ENCODE data around the gene FGF21.

FGF21 gene

DNA sequence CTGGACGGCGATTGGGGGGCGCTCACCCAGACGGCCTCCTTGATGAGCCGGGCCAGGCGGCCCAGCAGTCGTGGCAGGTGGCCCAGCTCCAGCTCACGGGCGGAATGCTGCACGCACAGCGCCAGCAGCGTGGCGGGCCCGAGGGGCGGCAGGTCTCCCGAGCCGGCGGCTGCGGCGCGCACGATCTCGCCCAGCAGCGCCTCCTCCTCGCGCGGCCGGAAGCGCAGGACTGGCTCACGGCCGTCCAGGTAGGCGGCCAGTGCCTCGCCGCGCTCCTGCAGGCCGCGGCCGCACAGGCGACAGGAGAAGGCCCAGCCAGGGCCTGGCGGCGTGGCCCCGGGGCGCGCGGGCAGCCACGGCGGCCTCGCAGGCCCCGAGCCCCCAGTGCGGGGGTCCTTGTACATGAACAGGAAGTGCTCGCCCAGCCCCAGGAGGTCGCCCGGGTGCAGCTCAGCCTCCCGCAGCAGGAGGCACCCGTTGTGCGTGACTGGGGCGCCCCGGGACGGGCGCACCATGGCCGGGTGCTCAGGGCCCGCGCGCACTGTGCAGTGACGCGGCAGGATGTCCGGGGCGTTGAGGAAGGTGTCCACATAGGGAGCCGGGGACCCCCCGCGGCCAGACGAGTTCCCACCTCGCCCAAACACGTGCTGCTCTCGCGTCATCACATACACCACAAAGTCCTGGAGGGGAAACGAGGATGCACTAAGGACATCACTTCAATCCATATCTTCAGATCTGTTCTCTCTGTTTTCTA lies 26.2 kb upstream of the FGF21 start:
- no peak for DNase-seq (ENCODE audit: low read depth in 2 of 2)

DNA sequence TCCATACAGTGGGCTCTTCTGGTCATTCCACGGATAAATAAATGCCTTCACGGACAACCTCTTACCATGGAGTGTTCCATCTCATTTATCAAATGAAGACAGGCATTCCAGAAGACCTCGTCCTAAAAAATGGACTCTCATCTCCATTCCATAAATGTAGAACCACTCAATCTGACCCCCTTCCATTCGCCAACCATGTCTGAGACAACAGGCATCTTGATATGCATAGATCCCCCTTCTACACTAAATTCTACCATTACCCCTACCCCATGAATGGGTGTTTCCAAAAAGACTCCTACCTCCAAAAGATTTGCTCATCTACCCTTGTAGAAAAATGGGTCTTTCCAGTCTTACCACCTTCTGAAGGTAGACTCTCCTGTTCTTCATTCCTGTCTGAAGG lies 23.9 kb upstream of the FGF21 start:
- DNase-seq (ENCODE audit: low read depth in 2 of 2): no peak

DNA sequence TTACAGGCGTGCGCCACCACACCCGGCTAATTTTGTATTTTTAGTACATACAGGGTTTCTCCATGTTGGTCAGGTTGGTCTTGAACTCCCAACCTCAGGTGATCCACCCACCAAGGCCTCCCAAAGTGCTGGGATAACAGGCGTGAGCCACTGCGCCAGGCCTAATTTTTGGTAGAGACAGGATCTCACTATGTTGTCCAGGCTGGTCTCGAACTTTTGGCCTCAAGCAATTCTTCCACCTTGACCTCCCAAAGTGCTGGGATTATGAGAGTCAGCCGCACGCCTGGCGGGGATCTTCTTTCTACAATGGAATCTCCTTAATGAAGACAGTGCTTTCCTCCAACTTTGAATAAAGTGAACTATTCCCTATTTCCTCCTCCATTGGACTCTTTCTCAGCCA lies 20.7 kb upstream of the FGF21 start:
- no peak for DNase-seq (ENCODE audit: low read depth in 2 of 2)

DNA sequence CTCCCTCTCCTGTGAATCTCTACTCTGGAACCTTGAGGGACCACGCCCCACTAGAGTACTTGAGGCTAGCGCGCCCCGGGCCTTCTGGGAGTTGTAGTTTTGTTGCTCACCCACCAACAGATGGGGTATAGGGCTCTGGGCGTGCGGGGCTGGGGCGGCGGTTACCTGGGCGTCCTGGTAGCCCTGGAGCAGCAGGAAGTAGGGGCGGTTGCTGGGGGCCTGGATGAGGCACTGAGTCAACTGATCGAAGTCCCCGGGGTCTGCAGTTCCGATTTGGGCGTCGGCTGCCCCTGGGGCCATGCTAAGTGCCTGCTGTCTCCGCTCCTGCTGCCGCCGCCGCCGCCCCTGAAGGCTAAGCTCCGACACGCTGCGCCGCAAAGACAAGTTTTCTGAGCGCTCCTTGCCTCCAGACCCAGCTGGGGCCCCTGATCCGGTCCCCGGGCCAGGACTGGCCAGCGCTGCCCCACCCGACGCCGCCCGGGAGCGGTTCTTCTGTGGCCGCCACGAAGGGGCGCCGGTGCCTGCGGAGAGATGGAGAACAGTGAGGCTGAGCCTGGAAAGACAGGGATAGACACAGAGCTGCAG lies 20.2 kb upstream of the FGF21 start:
- DNase-seq (ENCODE audit: low read depth in 2 of 2): no peak

DNA sequence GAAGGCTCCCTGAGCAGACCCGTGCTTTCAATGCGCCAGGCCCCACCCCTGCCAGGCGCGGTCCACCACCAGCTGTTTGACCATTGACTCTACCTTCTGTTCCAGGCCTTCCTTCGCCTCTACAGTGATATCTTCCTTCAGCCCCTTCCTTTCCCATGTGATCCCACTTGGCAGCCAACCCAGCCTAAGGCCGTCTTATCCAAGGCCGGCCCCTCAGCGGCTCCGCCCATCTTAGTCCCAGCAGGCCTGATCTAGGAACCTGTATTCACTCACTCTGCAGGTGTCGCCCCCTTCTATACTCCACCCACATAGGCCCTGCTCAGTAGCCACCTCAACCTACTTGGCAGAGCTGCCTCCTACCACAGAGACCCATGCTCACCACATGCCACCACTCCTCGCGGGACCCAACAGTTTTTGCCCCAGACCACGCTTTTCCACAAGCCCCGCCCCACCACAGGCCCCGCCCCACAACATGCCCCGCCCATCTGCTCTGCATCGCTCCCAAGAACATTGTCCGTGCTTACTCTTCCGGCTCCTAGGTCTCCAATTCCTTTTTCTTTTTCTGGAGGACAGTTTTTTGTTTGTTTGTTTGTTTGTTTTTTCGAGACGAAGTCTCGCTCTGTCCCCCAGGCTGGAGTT lies 17.8 kb upstream of the FGF21 start:
- DNase-seq (ENCODE audit: low read depth in 2 of 2): no peak

DNA sequence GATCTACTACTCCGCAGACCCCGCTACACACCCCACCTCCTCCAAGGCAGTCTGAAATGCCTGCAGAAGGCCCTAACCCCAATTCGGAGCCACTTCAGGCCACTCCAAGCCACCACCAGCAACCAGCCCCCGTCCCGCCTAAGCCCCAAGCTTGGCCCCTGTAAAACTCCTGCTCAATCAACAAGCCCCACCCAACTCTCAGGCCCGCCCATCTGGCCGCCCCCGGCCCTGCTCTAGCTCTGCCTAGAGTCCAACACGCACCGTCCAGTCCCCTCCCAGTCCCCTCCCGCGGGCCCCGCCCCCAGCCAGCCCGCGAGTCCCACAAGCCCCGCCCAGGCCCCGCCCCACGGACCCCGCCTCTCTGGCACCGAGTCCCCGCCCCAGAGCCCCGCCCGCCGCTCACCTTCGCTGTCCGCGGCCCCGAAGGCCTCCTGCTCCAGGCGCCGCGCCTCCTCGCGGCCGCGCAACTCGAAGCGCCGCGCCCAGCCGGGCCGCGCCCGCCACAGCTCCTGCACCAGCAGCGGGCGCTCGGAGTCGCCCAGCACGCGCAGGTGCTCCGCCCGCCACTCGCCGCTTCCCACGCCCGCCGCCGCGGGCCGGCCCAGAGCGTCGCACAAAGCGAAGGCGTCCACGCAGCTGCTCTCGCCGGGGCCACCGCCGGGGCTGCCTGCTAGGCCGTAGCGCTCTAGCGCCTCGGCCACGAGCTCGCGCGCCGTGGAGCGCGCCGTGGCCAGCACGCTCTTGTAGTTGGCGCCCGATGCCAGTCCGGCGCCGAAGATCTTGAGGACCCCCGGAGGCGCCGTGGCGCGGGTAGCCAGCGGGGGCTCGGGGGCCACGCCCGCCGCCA lies 16.5 kb upstream of the FGF21 start:
- DNase-seq (ENCODE audit: low read depth in 2 of 2): peak; percentile 90 to 96

DNA sequence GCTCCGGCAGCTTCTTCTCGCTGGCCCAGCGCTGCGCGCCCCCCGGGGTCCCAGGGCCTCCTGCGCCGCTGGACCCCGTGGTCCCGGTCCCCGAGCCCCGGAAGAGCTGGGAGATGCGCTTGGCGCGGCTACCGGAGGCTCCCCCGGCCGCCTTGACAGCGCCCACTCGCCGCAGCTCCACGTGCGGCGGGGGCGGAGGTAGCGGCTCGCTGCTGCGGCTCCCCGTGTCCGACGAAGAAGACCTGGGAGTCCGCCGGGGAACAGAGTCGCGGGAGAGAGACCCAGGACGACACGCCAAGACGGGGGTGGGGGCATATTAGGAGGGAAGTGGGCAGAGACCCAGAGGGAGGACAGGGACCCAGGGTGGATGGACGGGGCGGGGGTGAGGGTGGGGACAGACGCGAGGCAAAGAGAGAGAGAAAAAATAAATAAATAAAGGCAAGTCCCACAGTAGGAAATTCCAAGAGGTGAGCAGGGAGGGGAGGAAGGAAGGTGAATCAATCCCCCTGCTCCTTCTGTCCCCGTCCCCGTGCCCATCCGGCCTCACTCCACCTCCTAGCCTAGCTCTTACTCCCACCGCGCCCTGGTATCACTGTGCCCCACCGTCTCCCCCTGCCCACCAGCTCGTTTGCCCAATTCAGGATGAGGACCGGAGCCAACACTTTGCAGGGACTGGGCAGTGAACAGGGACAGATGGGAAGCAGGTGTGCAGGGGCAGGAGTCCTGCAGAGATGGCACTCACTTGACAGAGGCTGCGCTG lies 15.7 kb upstream of the FGF21 start:
- no peak for DNase-seq (ENCODE audit: low read depth in 2 of 2)

DNA sequence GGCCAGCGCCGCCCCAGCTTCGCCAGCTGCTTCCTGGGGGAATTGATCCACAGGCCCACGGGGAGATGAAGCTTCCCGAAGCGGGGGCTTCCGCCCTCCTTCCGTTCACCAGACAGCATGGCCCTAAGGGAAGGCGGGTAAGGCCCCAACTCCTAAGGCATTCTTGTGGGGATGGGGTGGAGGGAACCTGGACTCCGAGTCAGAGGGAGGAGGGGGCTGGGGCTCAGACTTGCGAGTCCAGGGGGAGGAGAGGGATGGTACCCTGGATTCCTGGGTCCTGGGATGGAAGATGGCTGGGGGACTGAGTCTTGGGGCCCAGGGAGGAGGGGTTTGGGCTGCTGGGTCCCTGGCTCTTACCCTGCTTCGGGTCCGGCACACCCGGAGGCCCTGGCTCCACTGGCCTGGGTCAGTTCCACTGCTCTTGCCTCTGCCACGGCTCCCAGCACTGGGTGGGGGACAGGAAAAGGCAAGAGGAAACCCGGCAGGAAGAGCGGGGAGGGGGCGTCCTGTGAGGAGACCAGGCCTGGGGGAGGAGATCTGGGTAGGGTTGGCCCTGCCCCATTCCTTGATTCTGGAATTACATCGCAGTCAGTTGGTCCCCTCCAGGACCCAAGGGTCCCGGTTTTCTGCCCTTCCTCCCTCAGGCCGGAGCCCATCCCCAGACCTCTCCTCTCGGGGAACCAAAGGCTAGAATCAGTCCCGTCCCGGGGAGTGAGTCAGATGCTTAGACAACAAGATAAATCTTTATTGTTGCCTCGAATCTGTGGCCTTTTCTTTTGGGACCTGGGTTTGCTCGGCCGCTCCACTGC lies 15.0 kb upstream of the FGF21 start, which contains the start of gene RASIP1:
TSS of gene RASIP1 (minus strand) at position 447 of the 809 bp plus-strand sequence. CDS start at position 119, 328 bp downstream.
- DNase-seq (ENCODE audit: low read depth in 2 of 2): no peak

DNA sequence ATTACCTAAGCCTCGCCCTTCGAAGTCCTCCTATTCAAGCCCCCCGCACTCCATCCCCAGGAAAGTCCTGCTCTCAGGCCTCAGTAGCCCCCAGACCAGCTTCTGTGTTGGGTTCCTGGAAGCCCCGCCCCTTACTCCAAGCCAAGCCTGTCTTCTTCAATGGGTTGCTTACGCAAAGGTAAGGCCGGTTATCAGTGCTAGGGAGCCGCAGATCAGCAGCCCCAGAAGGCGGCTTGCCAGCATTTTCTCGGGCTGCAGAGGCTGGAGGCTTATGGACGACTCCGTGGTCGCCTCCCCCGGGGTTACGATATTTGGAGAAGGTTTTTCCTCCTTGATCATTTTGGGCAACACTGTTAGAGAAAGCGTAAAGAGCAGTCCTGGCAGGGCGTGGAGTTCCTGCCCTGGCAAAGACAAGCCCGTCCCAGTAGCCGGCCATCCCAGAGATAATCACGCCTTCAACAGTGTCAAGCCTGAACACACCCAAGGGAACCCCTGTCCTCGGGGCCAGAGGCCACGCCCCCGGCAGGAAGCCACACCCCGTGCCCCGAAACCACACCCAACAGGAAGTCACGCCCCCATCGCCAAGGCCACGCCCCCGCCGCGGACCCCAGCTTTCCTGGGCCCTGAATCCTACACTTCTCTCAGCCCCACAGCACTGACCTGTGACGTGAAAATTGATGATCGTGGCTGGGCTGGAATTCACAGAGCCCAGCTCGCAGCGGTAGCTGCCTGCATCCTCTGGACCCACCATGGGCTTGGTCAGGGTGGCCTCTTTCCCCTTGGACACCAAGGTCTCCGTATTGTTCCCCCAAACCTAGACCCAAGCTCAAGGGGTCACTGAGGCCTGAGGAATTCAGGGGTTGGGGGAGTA lies 14.0 kb upstream of the FGF21 start:
- peak in 1 of 2 donors; percentile 37 for DNase-seq (ENCODE audit: low read depth in 2 of 2)

DNA sequence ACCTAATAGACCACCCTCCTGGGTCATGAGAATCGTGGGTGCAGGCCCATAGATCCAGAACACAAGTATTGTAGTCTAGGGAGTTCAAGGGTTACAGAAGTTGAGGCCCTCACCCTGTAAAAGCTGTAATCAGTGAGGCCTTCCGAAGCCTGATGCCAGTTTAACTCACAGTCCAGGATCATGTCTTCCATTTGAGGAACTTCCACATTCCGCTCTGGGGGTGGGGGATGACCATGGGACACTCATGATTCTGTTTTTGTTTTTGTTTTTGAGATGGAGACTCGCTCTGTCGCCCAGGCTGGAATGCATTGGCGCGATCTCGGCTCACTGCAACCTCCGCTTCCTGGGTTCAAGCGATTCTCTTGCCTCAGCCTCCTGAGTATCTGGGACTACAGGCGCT lies 13.2 kb upstream of the FGF21 start:
- no peak for DNase-seq (ENCODE audit: low read depth in 2 of 2)

DNA sequence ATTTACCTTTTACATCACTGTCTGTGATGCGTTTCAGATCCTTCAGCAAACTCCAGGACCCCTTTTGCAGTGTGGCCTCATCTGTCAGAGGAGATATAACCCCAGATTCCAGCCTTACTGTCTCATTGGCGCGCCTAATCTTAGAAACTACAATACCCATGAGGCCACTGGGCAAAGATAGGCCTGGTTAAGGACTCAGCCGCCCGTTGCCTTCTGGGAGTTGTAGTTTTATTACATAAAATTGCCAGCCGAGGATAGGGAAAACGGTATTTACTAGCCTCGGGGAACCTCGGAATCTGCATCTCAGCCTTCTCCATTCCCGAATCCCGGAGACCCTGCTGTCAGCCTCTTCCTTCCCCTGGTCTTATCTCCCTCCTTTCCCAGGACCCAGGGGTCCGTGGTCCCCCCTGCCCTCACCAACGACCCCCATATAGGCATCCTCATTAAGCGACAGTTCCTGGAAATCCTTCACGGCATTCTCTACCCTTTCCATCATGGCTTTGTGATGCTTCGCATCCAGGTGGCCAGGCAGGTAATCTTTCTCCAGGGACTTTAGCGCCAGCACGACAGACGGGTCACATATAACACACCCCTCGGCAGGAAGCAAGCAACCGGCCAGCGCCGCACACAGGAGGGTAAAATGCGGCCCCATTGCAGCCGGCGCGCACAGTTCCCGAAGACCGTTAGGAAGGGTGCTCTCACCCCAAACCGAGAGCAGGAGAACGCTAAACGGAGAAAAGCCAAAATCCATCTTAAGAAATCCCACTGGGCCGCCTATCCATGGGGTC lies 9.9 kb upstream of the FGF21 start:
- peak in 1 of 2 donors; percentile 44 for DNase-seq (ENCODE audit: low read depth in 2 of 2)

DNA sequence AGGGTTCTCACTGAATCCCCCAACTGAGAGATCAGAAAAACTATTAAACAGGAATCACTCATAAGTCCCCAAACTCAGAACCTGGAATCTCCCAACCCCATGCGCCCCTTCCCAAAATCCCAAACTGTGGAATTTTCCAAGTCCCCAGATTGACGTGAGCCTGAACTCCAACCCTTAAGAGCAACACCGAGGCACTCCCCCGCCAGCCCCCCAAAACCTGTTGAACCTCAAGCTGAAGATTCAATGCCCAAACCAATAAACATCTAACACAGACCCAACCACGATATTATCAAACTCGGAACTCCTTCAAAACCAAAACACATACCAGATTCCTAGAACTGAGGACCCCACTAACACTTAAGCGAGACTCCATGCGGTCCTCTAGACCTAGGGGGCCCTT lies 9.2 kb upstream of the FGF21 start:
- DNase-seq (ENCODE audit: low read depth in 2 of 2): no peak

DNA sequence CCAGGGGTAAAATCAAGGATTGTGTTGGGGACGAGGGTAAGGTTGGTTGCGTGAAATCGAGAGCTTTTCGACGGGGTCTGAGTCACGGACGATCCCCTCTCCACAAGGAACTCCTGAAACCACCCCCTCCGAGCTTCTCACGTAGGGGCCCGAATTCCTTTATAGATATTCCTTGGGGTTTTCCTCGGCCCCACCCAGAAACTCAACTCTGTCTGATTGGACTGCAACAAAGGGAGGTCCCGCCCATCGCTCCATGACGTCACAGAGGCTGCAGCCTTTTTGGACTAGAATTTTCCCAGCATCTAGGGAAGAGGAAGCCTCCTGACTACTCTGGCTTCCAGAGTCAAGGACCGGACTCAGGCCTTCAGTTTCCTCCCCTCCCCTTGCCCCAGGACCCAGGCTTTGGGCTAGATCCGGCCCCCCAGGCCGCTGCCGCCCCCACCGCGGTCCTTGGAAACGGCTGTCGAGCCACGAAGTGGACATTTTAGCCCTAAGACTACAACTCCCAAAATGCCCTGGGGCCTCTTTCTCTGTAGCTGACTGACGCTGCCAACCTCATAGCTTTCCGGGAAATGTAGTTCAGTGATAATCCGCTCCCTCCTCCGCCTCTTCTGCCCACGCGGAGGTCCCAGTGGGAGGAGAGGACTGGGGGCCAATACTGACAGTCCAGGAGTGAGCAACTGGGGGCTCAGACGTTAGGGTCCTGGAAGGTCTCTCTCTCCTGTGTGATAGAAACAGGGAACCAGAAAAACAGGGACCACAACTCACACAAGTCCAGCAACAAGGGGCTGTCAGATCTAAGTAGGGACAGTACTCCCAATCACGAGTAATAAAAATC lies 8.4 kb upstream of the FGF21 start, which contains the start of gene IZUMO1:
TSS of gene IZUMO1 (minus strand) at position 172 of the 838 bp plus-strand sequence. CDS start 1,050 bp downstream, outside the sequence.
- DNase-seq (ENCODE audit: low read depth in 2 of 2): peak in 1 of 2 donors; percentile 50

DNA sequence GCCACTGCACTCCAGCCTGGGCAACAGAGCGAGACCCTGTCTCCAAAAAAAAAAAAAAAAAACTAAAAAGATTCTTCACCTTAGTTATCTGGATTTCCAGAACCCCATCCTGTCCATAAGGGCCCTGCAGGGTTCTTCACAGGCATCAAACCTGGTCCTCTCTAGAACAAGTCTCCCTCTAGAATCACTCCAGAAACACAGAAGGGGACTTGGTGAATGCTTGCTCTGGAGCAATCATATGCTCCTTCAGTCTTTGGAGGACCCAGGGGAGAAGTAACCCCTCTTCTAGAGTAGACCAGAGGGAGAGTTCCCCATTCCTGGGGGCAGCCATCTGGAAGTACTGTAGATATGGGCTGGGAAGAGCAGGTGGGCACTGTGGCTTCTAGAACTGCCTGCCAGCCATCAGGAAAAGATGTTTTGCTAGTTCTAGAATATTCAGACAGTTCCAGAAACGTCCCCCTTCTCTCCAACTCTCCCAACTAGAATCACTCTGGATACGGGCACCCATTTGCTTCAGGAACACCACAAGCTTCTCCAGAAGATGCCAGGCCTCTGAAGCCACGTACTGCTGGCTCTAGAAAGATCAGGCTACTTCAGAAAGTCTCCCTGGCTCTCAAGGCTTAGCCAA lies 5.6 kb upstream of the FGF21 start:
- no peak for DNase-seq (ENCODE audit: low read depth in 2 of 2)

DNA sequence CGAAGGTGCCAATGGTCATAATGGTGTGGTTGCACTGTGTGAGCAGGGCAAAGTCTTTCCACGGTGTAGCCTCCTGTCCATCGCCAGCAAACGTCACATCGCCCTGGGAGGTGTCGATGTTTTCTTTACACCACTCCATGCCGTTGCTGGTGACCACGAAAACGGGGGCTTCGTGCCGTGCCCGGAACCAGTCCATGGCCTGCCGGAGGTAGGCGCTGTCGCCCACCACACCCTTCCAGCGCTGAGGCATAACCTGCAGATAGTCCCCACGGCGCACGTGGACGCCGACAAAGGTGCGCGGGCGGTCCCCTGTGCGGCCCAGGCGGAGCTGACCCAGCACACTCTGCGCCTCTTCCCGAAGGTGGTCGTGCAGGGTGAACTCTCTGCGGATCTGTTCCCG lies 5.0 kb upstream of the FGF21 start:
- no peak for DNase-seq (ENCODE audit: low read depth in 2 of 2)

DNA sequence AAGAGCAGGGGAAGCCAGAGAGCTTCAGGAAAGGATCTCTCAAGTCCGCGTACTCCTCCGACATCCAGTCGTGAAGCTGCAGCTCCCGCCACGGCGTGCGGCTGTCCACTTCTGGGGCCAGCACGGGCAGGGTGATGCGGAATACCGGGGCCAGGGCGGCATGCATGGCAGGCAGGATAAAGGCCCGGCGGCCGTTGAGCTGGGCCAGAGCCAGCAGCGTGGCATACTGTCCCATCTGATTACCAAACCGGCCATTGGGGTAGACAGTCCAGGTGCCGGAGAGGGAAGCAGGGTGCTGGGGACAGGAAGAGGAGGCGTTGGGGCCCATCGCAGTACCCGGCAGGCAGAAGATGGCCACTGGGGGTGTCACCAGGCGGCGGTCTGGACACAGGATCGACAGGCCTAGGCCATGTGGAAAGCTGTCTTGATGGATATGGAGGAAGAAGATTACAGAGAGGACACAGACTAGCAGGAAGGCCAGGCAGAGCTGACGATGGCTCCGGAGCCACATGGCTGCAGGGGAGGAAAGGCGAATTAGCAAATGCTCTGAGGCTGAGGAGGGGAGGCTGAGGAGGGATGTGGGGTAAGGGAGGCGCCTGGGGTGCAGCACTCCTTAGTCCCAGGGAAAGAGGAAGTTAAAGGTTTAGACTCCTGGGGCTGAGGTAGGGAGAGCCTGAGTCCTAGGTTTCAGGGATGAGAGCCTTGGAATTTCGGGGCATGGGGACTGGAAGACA lies 4.4 kb upstream of the FGF21 start:
- no peak for DNase-seq (ENCODE audit: low read depth in 2 of 2)
